DOHH2 (cell line): Measurements from ENCODE around the gene CABLES1.

Experiments
- CTCF ChIP-seq: fragments of 200-600 bp; sonication (generic); IDR thresholded peaks from one replicate; pipeline ENCODE4 v1.5.1; 2014; ENCODE audit warnings: antibody characterized with exemption, mild to moderate bottlenecking, low read depth, low read length; ENCODE audit not compliant: poor library complexity, severe bottlenecking
- EZH2phosphoT487 ChIP-seq: fragments of 200-600 bp; sonication (generic); IDR thresholded peaks from 2 replicates; pipeline ENCODE4 v1.6.1; 2017; ENCODE audit warnings: borderline replicate concordance, mild to moderate bottlenecking, antibody characterized with exemption, low read length, moderate library complexity, mixed read lengths

GRCh38 chr18:23201741-23202140, 66.5 kb downstream of the CABLES1 start:
- no peak for TF ChIP-seq CTCF
- no peak for TF ChIP-seq EZH2phosphoT487
